AG09319 (cell line): ENCODE results near the gene YARS2.

ENCODE experiments used
- DNase-seq: peaks from one replicate; pipeline ENCODE4 v3.0.0-alpha.2; 2010; ENCODE audit warnings: low read depth; ENCODE audit errors: extremely low read depth
- TF ChIP-seq, protein P1 (sequence below): IDR thresholded peaks from 2 replicates; pipeline ENCODE4 v1.5.1; 2011; ENCODE audit warnings: low read depth, mild to moderate bottlenecking, inconsistent platforms, low read length, moderate library complexity

Gene YARS2

DNA sequence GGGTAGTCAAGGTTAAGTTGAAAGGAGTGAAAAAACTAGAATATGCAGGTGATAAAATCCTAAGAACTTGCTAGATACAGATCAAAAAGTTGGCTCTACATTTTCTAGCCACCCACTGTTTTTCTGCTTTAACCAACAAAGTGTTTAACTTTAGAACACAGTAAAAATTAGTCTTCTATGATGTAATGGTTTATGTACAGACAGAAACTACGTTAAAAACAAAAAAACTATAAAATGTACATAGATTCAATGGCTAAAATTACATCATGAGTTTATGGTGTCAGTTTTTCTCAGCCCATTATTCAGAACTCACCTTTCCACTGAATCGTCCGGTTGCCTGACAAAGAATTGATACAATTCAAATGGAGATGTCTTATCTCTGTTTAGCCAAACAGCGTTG lies 2.1 kb downstream of the YARS2 start:
- DNase-seq: no peak
- TF ChIP-seq, protein P1, sequence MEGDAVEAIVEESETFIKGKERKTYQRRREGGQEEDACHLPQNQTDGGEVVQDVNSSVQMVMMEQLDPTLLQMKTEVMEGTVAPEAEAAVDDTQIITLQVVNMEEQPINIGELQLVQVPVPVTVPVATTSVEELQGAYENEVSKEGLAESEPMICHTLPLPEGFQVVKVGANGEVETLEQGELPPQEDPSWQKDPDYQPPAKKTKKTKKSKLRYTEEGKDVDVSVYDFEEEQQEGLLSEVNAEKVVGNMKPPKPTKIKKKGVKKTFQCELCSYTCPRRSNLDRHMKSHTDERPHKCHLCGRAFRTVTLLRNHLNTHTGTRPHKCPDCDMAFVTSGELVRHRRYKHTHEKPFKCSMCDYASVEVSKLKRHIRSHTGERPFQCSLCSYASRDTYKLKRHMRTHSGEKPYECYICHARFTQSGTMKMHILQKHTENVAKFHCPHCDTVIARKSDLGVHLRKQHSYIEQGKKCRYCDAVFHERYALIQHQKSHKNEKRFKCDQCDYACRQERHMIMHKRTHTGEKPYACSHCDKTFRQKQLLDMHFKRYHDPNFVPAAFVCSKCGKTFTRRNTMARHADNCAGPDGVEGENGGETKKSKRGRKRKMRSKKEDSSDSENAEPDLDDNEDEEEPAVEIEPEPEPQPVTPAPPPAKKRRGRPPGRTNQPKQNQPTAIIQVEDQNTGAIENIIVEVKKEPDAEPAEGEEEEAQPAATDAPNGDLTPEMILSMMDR: no peak

DNA sequence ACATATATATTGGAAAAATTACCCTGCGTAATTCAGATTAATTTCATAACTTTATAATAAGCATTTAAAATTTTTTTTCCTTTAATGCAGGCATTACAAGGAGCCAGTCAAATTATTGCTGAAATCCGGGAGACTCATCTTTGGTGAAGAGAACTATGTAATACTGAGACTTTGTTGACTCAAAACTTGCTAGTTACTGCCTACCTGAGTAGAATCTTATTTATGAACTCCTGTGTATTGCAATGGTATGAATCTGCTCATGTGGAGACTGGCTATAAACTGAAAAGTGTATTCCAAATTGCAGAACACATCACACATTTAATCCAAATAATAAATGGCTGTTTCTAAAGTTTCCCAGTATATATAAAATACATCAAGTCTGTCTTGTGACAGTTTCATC lies 12.4 kb downstream of the YARS2 start:
- DNase-seq: no peak
- TF ChIP-seq, protein P1: no peak

DNA sequence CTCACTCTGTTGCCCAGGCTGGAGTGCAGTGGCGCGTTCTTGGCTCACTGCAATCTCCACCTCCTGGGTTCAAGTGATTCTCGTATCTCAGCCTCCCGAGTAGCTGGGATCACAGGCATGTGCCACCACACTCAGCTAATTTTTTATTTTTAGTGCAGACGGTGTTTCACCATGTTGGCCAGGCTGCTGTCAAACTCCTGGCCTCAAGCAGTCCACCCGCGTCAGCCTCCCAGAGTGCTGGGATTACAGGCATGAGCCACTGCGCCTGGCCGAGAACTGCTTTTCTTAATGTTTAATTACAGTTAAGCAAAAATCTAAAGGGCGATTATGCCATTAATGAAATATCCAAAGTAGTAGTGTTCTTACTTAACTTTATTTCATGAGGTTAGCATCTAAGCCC lies 13.6 kb downstream of the YARS2 start:
- no peak for DNase-seq
- TF ChIP-seq, protein P1: no peak

- TF ChIP-seq, protein P1: no peak
Measured at GRCh38 chr12:32739279-32739678, 16.4 kb downstream of the YARS2 start.

GRCh38 chr12:32737715-32738114 lies 18.0 kb downstream of the YARS2 start:
- TF ChIP-seq, protein P1: no peak
- DNase-seq: no peak

More at GRCh38 chr12:32739279-32739678, 16.4 kb downstream of the YARS2 start:
- DNase-seq: no peak

DNA sequence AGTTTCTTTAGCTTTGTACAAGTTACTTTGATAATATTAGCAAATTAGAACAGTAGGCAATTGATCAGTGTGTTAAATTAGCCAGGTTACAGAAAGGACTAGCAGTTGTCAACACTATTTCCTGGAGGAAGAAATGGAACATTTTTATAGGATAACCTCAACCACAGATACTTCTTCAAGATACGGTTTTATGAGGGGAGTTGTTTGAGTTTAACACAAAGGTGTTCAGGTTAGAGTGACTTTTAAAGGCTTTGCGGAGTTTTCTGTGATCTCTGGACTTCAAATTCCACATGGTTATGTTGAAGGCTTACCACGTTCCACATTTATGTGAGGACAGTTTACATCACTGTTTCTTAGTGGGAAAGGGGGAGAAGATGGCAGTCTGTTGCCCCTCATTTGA lies 19.3 kb downstream of the YARS2 start:
- DNase-seq: no peak
- TF ChIP-seq, protein P1: no peak

- no peak for DNase-seq
Measured at GRCh38 chr12:32734952-32735351, 20.7 kb downstream of the YARS2 start.

More at GRCh38 chr12:32734952-32735351, 20.7 kb downstream of the YARS2 start:
- TF ChIP-seq, protein P1: no peak
